Activated naive CD4-positive, alpha-beta T cell treated with anti-CD3 and anti-CD28 coated beads for 36 hours (primary cell): ENCODE measurements around the gene UBFD1. TPM values are rescaled to one million over a fixed set of nuclear protein-coding genes. Genes with fewer than 3 reads are reported as not detected.

Experiments used
- CTCF ChIA-PET: fragments of 350-600 bp; sonication (Branson Sonifier 250); formaldehyde crosslinking; loops from one replicate; lab custom pipeline; 2021; ENCODE audit warnings: antibody characterized with exemption; lab: Charles Lee
- DNase-seq: peaks from one replicate; pipeline ENCODE4 v3.0.0-alpha.2; 2020
- H3K27ac Mint-ChIP-seq: one replicate; pipeline ENCODE4 v1.8.0; 2021; ENCODE audit warnings: mild to moderate bottlenecking, mixed read lengths
- H3K27me3 Mint-ChIP-seq: one replicate; pipeline ENCODE4 v1.8.0; 2021; ENCODE audit warnings: low read depth, mixed read lengths
- H3K36me3 Mint-ChIP-seq: one replicate; pipeline ENCODE4 v1.8.0; 2021; ENCODE audit warnings: low read depth, mixed read lengths
- H3K4me1 Mint-ChIP-seq: one replicate; pipeline ENCODE4 v1.8.0; 2021; ENCODE audit warnings: low read depth, mixed read lengths
- H3K4me3 Mint-ChIP-seq: one replicate; pipeline ENCODE4 v1.8.0; 2021; ENCODE audit warnings: mild to moderate bottlenecking, moderate library complexity, mixed read lengths
- H3K9me3 Mint-ChIP-seq: one replicate; pipeline ENCODE4 v1.8.0; 2021; ENCODE audit warnings: mixed read lengths
- intact Hi-C: fragments of 100-400 bp; cut with micrococcal nuclease; formaldehyde crosslinking; loops from one replicate; pipeline ENCODE4 v1.15.1; 2023
- total RNA-seq, 2 experiments: library from RNA; stranded (reverse); gene quantifications; one replicate each; pipeline ENCODE4 v1.2.3, GENCODE V29; 2021

The UBFD1 gene
- total RNA-seq, 2 experiments from 2014 or later, result 52.3 to 54.6 TPM

DNA sequence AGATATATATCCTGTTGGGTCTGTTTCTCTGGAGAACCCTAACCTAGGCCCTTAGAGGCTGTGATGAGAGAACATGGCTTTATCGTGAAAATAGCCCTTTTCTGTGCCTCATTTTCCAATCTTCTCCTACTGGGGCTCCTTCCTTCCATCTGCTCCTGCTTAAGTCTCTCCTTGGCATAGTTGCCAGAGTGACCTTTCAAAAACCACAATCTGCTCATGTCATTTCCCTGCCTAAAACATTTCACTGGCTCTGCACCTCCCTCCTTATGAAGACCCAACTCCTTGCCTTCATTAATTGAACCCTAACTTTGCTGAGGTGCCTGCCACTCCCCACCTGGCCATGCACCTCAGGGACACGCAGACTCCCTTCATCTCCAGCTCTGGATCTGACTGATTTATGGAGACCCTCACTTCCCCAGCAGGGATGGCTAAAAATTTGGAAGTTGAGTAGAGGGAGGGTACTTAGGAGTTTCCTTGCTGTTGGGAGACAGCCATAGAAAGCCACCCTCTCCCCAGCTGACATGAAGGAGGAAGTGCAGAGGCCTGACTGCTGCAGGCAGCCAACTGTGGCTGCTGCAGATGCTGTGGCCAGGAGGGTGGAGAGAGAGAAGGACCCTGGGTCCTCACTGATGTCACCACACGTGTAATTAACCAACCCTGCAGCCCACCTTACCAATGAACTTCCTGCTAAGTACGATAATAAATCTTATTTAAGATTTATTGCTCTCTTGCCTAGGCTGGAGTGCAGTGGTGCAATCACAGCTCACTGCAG, 41.0 kb upstream of the UBFD1 start:
- peaks cover 24% of the 10 kb centered on the region for H3K4me1 Mint-ChIP-seq
- H3K36me3 Mint-ChIP-seq, result peaks cover 21% of the 10 kb centered on the region
- DNase-seq, result no peak
- H3K27ac Mint-ChIP-seq, result no peak overlapping the region
- intact Hi-C loops, result no loop called here
- CTCF ChIA-PET, result no interaction called here
- no peak overlapping the region for H3K4me3 Mint-ChIP-seq
- no peaks in the 10 kb centered on the region for H3K9me3 Mint-ChIP-seq
- H3K27me3 Mint-ChIP-seq, result no peaks in the 10 kb centered on the region

GRCh38 chr16:23518435-23518891, 39.1 kb upstream of the UBFD1 start:
- CTCF ChIA-PET, result no interaction called here
- no peaks in the 10 kb centered on the region for H3K27me3 Mint-ChIP-seq

GRCh38 chr16:23519282-23519681, 38.2 kb upstream of the UBFD1 start:
- CTCF ChIA-PET, result no interaction called here
- DNase-seq, result no peak
- no peak overlapping the region for H3K27ac Mint-ChIP-seq
- no peak overlapping the region for H3K4me3 Mint-ChIP-seq
- H3K36me3 Mint-ChIP-seq, result peaks cover 37% of the 10 kb centered on the region
- H3K4me1 Mint-ChIP-seq, result peaks cover 23% of the 10 kb centered on the region
- H3K9me3 Mint-ChIP-seq, result no peaks in the 10 kb centered on the region
- no peaks in the 10 kb centered on the region for H3K27me3 Mint-ChIP-seq
- intact Hi-C loops, result no loop called here

More at GRCh38 chr16:23518435-23518891, 39.1 kb upstream of the UBFD1 start:
- Mint-ChIP-seq H3K36me3 (peaks cover 33% of the 10 kb centered on the region), H3K9me3 (no peaks in the 10 kb centered on the region), H3K4me1 (peaks cover 24% of the 10 kb centered on the region), H3K4me3 (no peak overlapping the region), H3K27ac (no peak overlapping the region)
- DNase-seq, result no peak
- intact Hi-C loops, result no loop called here

GRCh38 chr16:23520500-23520899, 37.0 kb upstream of the UBFD1 start:
- Mint-ChIP-seq H3K4me1 (peaks cover 12% of the 10 kb centered on the region), H3K36me3 (peaks cover 41% of the 10 kb centered on the region), H3K27me3 (no peaks in the 10 kb centered on the region), H3K4me3 (no peak overlapping the region), H3K27ac (no peak overlapping the region), H3K9me3 (no peaks in the 10 kb centered on the region)
- CTCF ChIA-PET, result no interaction called here
- DNase-seq, result no peak
- intact Hi-C loops, result no loop called here

DNA sequence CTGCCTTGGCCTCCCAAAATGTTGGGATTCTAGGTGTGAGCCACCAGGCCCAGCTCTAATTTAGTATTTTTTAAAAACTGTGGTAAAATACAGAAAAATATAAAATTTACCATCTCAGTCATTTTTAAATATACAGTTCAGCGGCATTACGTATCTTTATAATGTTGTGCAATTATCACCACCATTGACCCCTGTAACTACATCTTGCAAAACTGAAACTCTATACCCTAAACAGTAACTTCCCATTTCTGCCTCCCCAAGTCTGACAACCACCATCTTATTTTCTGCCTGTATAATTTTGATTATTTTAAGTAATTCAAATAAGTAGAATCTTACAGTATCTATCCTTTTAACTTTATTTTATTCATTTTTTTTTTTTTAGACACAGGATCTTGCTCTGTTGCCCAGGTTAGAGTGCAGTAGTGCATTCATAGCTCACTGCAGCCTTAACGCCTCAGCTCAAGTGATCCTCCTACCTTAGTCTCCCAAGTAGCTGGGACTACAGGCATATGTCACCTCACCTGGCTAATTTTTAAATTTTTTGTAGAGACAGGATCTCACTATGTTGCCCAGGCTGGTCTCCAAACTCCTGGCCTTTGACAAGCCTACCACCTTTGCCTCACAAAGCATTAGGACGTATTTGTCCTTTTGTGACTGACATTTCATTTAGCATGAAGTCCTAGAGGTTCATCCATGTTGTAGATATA, 36.3 kb upstream of the UBFD1 start:
- Mint-ChIP-seq H3K9me3 (no peaks in the 10 kb centered on the region), H3K4me3 (no peak overlapping the region), H3K4me1 (peaks cover 6% of the 10 kb centered on the region), H3K27ac (no peak overlapping the region), H3K36me3 (peaks cover 40% of the 10 kb centered on the region), H3K27me3 (no peaks in the 10 kb centered on the region)
- DNase-seq, result no peak
- intact Hi-C loops, result no loop called here
- CTCF ChIA-PET, result interaction anchor here (1.2 kb wide), 1 partner anchor 24 kb away, joined by 4 read pairs; no protein-coding TSS in a partner anchor

- CTCF ChIA-PET, result interaction anchor here (1.2 kb wide), 1 partner anchor 23 kb away, joined by 4 read pairs; no protein-coding TSS in a partner anchor
- Mint-ChIP-seq H3K27me3 (no peaks in the 10 kb centered on the region), H3K4me3 (no peak overlapping the region), H3K4me1 (no peaks in the 10 kb centered on the region), H3K36me3 (peaks cover 44% of the 10 kb centered on the region), H3K27ac (no peak overlapping the region), H3K9me3 (no peaks in the 10 kb centered on the region)
- intact Hi-C loops, result no loop called here
- no peak for DNase-seq
Measured at GRCh38 chr16:23521965-23522364, 35.6 kb upstream of the UBFD1 start.

DNA sequence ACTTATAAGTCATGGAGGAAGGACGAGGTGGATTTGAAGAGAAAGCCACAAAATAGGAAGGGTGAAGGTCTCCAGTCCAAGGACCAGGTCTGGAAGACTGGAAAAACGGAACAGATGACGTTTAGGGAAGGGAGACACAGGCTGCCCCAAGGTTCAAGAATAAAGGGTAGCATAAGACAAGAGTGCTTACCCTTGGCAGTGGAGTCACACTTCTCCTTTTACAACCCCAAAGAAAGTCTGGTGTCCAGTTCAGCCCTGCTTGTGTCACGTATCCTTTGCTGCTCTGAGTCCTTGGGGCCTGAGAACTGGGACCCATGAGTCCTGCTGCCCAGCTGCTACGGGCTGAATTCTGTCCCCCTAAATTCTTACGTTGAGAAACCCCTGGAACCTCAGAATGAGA, 34.2 kb upstream of the UBFD1 start:
- CTCF ChIA-PET, result no interaction called here
- DNase-seq, result no peak
- no peaks in the 10 kb centered on the region for H3K9me3 Mint-ChIP-seq
- H3K4me1 Mint-ChIP-seq, result no peaks in the 10 kb centered on the region
- no peaks in the 10 kb centered on the region for H3K27me3 Mint-ChIP-seq
- no peak overlapping the region for H3K4me3 Mint-ChIP-seq
- H3K27ac Mint-ChIP-seq, result no peak overlapping the region
- peaks cover 46% of the 10 kb centered on the region for H3K36me3 Mint-ChIP-seq
- intact Hi-C loops, result no loop called here

- CTCF ChIA-PET, result no interaction called here
- Mint-ChIP-seq H3K9me3 (no peaks in the 10 kb centered on the region), H3K36me3 (peaks cover 46% of the 10 kb centered on the region), H3K27ac (no peak overlapping the region), H3K4me3 (no peak overlapping the region), H3K27me3 (no peaks in the 10 kb centered on the region), H3K4me1 (no peaks in the 10 kb centered on the region)
- intact Hi-C loops, result no loop called here
- no peak for DNase-seq
Measured at GRCh38 chr16:23523876-23524385, 33.6 kb upstream of the UBFD1 start.

DNA sequence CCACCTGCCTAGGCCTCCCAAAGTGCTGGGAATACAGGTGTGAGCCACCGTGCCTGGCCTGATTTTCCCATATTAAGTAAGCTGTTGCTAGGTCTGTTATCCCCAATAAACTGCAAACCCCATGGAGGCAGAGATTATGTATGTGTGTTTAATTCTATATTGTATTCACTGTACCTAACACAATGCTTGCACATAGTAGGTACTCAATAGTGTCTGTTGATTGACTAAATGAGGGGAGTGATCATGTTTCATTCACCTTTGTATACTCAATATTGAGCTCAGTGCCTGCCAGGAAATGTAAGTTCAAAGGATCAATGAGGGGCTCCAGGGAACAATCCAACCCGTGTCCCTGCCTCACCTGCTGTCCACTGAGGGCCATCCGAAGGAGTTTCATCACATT, 32.6 kb upstream of the UBFD1 start:
- no peaks in the 10 kb centered on the region for H3K9me3 Mint-ChIP-seq
- CTCF ChIA-PET, result no interaction called here
- intact Hi-C loops, result no loop called here
- H3K4me3 Mint-ChIP-seq, result no peak overlapping the region
- H3K27me3 Mint-ChIP-seq, result no peaks in the 10 kb centered on the region
- H3K36me3 Mint-ChIP-seq, result peaks cover 40% of the 10 kb centered on the region
- no peak for DNase-seq
- H3K4me1 Mint-ChIP-seq, result no peaks in the 10 kb centered on the region
- no peak overlapping the region for H3K27ac Mint-ChIP-seq

DNA sequence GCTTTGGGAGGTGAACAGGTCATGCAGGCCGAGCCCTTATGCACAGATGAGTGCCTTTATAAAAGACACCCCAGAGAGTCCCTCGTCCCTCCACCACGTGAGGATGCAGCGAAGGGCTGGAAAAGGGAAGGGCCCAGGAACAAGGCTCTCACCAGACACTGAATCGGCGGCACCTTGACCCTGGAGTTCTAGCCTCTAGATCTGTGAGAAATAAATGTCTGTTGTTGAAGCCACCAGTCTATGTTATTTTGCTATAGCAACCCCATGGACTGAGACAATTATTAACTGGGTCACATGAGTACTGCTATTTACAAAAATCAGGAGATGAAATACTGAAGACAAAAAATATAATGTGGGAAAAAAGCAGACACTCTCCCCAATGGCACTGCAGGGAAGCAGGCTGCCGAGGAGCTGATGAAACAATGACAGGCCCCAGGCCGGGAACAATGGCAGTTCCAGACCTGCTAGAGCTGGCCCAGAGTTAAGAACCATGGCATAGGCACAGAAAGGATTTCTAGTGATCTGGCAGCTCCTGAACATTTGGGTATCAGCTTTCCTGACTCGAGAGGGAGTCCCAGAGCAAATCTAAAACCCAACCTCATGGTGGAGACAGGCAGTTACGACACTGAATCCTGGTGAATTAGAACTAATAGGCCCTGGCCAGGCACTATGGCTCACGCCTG, 29.4 kb upstream of the UBFD1 start:
- CTCF ChIA-PET, result no interaction called here
- H3K36me3 Mint-ChIP-seq, result peaks cover 29% of the 10 kb centered on the region
- no peak overlapping the region for H3K4me3 Mint-ChIP-seq
- intact Hi-C loops, result no loop called here
- no peaks in the 10 kb centered on the region for H3K4me1 Mint-ChIP-seq
- no peak for DNase-seq
- H3K27me3 Mint-ChIP-seq, result no peaks in the 10 kb centered on the region
- no peaks in the 10 kb centered on the region for H3K9me3 Mint-ChIP-seq
- H3K27ac Mint-ChIP-seq, result no peak overlapping the region

DNA sequence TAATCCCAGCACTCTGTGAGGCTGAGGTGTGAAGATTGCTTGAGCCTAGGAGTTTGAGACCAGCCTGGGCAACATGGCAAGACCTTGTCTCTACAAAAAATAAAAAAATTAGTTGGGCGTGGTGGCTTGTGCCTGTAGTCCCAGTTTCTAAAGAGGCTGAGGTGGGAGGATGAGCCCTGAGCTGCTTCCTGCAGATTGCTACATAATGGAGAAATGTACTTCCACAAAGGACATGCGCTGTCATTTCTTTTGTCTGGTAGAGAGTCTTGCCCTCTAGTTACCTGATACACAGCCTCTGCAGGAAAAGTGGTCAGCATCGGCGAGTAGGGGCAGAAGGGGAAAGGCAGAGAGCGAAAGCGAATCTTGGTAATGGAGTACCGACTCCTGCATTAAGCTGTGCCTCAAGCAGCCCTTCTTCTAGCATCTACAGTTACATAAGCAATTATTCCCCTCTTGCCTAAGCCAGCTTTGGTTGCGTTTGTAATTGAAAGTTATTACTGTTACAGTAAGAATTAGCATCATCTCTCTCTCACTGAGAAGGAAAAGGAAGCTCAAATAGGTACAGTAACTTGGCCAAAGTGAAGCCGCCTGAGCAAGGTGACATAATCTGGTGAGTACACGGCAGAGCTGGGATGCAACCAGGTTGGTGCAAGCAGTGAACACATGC, 28.8 kb upstream of the UBFD1 start:
- no peak for DNase-seq
- Mint-ChIP-seq H3K27me3 (no peaks in the 10 kb centered on the region), H3K4me3 (no peak overlapping the region), H3K27ac (no peak overlapping the region), H3K36me3 (peaks cover 31% of the 10 kb centered on the region), H3K9me3 (no peaks in the 10 kb centered on the region), H3K4me1 (no peaks in the 10 kb centered on the region)
- CTCF ChIA-PET, result no interaction called here
- intact Hi-C loops, result no loop called here

DNA sequence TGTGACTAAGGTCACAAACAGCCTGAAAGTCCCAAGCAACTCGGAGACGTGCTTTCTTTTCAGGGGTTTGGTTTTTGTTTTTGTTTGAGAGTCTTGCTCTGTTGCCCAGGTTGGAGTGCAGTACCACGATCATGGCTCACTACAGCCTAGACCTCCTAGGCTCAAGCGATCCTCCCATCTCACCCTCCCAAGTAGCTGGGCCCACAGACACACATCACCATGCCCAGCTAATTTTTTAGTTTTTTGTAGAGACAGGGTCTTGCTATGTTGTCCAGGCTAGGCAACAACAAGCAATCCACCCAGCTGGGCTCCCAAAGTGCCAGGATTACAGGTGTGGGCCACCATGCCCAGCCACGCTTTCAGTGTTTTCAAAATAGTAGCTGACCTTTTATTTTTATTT, 27.5 kb upstream of the UBFD1 start:
- H3K36me3 Mint-ChIP-seq, result peaks cover 28% of the 10 kb centered on the region

More for the DNA sequence above, 27.5 kb upstream of the UBFD1 start:
- no peak overlapping the region for H3K4me3 Mint-ChIP-seq
- no peaks in the 10 kb centered on the region for H3K27me3 Mint-ChIP-seq
- DNase-seq, result no peak
- no peaks in the 10 kb centered on the region for H3K4me1 Mint-ChIP-seq
- intact Hi-C loops, result no loop called here
- H3K27ac Mint-ChIP-seq, result no peak overlapping the region
- CTCF ChIA-PET, result interaction anchor here (0.5 kb wide), 1 partner anchor 1453 kb away, joined by 4 read pairs; no protein-coding TSS in a partner anchor
- H3K9me3 Mint-ChIP-seq, result no peaks in the 10 kb centered on the region
